K562 (cell line): ENCODE results near the gene KNTC1.

Experiments
- HMG20A ChIP-seq: fragments of 450-650 bp; formaldehyde crosslinking; conservative IDR thresholded peaks from 2 replicates; pipeline ENCODE4 v1.4.0; 2020; ENCODE audit warnings: mild to moderate bottlenecking, mixed read lengths
- LCOR ChIP-seq: sonication (generic); formaldehyde crosslinking; IDR thresholded peaks from 2 replicates; pipeline ENCODE4 v1.8.0; 2022; ENCODE audit warnings: mild to moderate bottlenecking, missing genetic modification reagents
- TF ChIP-seq, protein P1 (sequence below), 3 experiments: IDR thresholded peaks in 2 of 3; conservative IDR thresholded peaks in 1 of 3; 2 replicates each; pipeline ENCODE4 v1.5.1; 2011 to 2012; ENCODE audit warnings: low read length in 3 of 3, mild to moderate bottlenecking in 3 of 3, control low read depth in 2 of 3, improper control_type of control experiment in 1 of 3, inconsistent platforms in 1 of 3, low read depth in 1 of 3, mixed read lengths in 1 of 3, moderate library complexity in 1 of 3; ENCODE audit not compliant: insufficient read depth in 2 of 3

- no peak for TF ChIP-seq LCOR (CRISPR knock-in tag)
- TF ChIP-seq HMG20A: no peak
- TF ChIP-seq, protein P1, sequence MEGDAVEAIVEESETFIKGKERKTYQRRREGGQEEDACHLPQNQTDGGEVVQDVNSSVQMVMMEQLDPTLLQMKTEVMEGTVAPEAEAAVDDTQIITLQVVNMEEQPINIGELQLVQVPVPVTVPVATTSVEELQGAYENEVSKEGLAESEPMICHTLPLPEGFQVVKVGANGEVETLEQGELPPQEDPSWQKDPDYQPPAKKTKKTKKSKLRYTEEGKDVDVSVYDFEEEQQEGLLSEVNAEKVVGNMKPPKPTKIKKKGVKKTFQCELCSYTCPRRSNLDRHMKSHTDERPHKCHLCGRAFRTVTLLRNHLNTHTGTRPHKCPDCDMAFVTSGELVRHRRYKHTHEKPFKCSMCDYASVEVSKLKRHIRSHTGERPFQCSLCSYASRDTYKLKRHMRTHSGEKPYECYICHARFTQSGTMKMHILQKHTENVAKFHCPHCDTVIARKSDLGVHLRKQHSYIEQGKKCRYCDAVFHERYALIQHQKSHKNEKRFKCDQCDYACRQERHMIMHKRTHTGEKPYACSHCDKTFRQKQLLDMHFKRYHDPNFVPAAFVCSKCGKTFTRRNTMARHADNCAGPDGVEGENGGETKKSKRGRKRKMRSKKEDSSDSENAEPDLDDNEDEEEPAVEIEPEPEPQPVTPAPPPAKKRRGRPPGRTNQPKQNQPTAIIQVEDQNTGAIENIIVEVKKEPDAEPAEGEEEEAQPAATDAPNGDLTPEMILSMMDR (IDR thresholded peaks at IDR 0.05 in 2 of 3, conservative IDR thresholded peaks at IDR 0.05 in 1 of 3; ENCODE audit: insufficient read depth in 2 of 3, low read depth in 1 of 3, low read length in 3 of 3): no peak
Measured at GRCh38 chr12:122538496-122538895, 11.4 kb downstream of the KNTC1 start.
